ENCODE measurements around the gene CREG1.

CREG1 gene

DNA sequence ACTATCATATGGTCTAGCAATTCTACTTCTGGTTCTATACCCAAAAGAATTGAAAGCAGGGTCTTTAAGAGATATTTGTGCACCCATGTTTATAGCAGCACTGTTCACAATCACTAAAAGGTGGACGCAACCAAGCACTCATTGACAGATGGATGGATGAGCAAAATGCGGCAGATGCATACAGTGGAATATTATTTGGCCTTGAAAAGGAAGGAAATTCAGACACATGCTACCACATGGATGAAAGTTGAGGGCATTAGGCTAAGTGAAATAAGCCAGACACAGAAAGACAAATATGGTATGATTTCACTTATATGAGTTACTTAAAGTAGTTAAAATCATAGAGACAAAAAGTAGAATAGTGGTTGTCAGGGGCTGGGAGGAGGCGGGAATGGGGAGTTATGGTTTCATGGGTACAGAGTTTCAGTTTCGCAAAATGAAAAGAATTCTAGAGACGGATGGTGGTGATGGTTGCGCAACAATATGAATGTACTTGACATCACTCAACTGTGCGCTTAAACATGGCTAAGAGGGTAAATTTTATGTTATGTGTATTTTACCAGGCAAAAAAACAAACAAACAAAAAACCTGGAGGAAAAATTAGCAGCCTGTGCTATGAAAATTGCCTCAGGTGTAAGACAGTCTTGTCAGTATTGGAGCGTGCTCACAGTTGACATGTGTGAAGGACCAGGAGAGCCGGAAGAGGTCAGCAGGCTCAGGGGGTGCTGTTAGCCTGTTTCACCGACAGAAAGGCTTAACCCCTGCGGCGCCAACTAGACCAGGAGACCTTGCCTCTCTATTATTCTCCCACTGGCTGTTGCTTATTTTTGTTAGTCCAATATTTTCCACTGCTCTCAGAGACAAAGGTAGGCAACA is 61.7 kb downstream of the CREG1 start:
- Histone ChIP-seq H3K4me3 (no peak overlapping the region), H3K9ac (ENCODE audit: insufficient read length) (no peak overlapping the region), H3K36me3 (ENCODE audit: insufficient read depth, low read length) (no peaks in the 10 kb centered on the region), H3K27ac (no peak overlapping the region), H3K9me3 (ENCODE audit: low read depth, low read length) (no peaks in the 10 kb centered on the region)
- TF ChIP-seq FOXP2 (optimal IDR thresholded peaks at IDR 0.05; ENCODE audit: control extremely low read depth, extremely low read length, insufficient read depth) (no peak), EZH2 (IDR thresholded peaks at IDR 0.05) (no peak), POLR2AphosphoS5 (IDR thresholded peaks at IDR 0.05; ENCODE audit: borderline replicate concordance, low read depth, low read length) (no peak)
- DNase-seq (ENCODE audit: low read depth, low spot score): no peak

Data from SK-N-MC (cell line).